HG03175 (cell line): Measurements from ENCODE around the gene ITGB1BP2.
"Not testable (repeated sequence)": the region's sequence is repeated elsewhere in the genome, so short reads cannot be mapped to it uniquely, and the experiment has no call there.

ENCODE experiments used
- ATAC-seq: cut with Tn5 transposase; IDR thresholded peaks from one replicate; pipeline ENCODE4 v1.9.1; 2021; ENCODE audit warnings: mild to moderate bottlenecking, moderate library complexity; ENCODE audit not compliant: unreplicated experiment

Gene ITGB1BP2

GRCh38 chrX:71300495-71300894 lies 1.1 kb upstream of the ITGB1BP2 start:
- not testable (repeated sequence) for ATAC-seq

- ATAC-seq, result no peak
Observed at GRCh38 chrX:71302461-71303213, 1.1 kb downstream of the ITGB1BP2 start.

DNA sequence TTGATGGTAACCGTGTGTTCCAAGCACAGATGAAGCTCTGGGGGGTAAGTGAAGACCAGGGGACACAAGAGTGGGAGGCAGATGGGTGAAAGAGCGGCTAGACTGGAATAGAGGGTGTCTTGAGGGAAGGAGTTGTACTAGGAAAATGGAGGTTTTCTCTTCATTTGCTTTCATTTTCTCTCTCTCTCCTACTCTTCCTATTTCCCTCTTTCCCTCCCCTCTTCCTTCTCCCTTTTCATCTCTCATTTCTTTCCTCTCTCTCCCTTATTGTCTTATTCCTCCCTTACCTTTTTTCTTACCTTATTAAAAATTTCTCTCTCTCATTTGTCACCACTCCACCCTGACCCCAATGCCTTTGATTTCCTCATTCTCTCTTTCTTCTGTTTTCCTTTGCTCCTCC lies 3.0 kb downstream of the ITGB1BP2 start:
- no peak for ATAC-seq

- ATAC-seq, result no peak
Observed at GRCh38 chrX:71315917-71316316, 14.4 kb downstream of the ITGB1BP2 start.

DNA sequence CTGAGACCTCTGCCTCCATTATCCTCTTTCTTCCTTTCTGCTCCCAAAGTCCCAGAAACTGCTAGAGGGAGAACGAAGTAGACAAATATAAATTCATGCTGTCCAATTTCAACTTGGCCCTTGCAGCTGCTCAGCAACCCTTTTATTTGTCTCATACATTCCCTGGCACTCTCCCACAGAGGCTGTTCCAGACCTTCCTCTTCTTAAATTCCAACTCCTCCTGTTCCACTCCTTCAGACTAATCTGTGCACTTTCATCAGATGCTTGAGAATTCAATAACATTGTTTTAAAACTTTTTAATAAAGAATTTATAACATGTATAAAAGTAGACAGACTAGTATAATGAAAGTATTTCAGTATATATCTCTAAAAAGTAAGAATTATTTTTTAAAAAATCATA lies 15.4 kb downstream of the ITGB1BP2 start:
- not testable (repeated sequence) for ATAC-seq

DNA sequence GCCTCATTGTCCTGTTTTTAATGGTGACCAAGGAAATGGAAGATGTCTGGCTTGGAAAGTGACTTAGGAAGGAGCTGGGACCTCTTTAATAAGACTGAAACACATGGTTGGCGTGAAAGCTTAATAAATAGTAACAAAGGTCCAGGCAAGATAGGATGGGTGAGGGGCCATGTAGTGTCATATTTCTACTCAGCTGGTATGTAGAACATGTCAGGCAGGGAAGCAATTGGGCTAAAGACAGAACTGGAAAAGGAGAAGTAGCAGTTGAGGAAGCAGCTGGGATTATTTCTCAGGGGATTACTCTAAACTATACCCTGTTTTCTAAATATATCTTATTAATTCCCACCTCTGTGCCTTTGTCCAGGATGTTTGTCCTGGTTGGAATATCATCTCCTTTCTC lies 18.6 kb downstream of the ITGB1BP2 start:
- ATAC-seq, result no peak

DNA sequence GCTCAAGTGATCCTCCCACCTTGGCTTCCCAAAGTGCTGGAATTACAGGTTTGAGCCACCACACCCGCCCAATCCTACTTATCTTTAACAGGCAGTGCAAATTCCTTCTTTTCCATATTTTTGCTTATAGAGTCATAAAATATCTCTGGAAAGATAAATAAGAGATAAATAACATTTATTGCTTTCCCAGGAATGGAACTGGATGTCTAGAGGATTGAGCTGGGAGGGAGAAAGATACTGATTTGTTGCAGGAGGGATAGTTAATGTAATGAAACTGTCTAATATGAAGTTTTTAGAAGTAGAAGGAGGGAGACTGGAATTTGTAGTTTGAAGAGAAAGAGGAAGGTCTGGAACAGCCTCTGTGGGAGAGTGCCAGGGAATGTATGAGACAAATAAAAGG lies 20.2 kb downstream of the ITGB1BP2 start:
- ATAC-seq, result no peak

GRCh38 chrX:71324452-71324851 lies 22.9 kb downstream of the ITGB1BP2 start:
- not testable (repeated sequence) for ATAC-seq

- ATAC-seq, result no peak
Observed at GRCh38 chrX:71326394-71326793, 24.8 kb downstream of the ITGB1BP2 start.

GRCh38 chrX:71349151-71349665 lies 47.7 kb downstream of the ITGB1BP2 start:
- not testable (repeated sequence) for ATAC-seq

DNA sequence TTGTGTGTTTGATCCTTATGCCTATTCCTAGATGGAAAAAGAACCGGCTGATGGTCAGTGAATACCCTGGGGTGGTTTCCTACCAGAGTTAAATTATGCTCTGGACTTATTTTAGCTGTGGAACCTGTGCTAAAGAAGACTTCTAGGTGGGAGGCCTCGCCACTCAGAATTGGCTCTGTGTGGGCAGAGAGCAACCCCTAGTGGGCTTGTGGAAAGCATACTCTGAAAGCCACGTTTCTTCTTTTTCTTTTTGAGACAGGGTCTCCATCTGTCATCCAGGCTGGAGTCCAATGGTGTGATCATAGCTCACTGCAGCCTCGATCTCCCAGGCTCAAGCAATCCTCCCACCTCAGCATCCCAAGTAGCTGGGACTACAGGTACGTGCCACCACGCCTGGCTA lies 48.3 kb downstream of the ITGB1BP2 start:
- not testable (repeated sequence) for ATAC-seq

DNA sequence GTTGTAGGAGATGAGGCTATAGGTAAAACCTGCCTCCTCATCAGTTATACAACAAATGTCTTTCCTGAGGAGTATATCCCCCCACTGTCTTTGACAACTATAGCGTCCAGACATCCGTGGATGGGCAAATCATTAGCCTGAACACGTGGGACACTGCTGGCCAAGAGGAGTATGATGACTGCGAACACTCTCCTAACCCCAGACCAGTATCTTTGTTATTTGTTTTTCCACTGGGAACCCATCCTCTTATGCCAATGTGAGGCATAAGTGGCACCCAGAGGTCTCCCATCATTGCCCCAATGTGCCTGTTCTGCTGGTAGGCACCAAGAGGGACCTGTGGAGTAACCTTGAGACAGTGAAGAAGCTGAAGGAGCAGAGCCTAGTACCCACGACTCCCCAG lies 50.9 kb downstream of the ITGB1BP2 start:
- not testable (repeated sequence) for ATAC-seq
